Measurements from ENCODE around the gene KCNJ11.
A peak's percentile ranks its signal among the peaks of the same experiment; 100 is the strongest.

The KCNJ11 gene

DNA sequence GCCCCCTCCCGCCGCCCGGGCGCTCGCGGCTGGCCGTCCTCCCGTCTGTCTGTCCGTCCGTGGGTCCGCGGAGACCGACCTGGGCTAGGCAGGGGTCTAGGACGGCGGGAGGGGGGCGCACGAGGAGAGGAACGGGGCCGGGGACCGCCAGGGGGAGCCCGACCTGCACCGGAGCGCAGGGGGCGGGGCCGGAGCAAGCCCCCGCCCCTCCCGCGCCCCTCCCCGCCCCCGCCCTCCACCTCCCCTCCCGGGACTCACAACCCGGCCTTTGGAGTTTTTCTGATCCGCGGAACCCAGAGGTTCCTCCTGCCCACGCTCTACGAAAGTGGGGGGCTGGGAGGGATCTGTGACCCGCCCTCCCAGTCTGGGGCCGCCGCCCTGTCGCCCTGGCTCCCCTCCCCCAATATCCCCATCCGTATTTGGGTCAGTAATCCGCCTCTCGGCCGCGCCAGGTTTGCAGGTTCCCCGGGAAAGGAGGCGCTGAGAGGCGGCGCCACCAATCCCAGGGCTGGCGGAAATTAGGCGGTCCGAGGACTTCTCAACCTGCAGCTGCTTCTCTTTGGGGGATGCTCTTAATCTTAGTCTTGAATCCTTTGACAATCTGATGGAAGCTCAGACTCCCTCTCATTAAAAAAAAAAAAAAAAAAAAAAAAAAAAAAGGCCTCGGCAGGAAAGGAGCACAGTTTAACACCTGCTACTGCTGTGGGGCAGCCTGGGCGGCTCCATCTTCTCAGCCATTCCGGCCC, 925 bp upstream of the KCNJ11 start:
- peak; percentile 40 for DNase-seq

- no peak for DNase-seq
These were observed 648 bp downstream of the KCNJ11 start for GRCh38 chr11:17387811-17388210.

GRCh38 chr11:17387254-17387653, 1.2 kb downstream of the KCNJ11 start:
- no peak for DNase-seq

DNA sequence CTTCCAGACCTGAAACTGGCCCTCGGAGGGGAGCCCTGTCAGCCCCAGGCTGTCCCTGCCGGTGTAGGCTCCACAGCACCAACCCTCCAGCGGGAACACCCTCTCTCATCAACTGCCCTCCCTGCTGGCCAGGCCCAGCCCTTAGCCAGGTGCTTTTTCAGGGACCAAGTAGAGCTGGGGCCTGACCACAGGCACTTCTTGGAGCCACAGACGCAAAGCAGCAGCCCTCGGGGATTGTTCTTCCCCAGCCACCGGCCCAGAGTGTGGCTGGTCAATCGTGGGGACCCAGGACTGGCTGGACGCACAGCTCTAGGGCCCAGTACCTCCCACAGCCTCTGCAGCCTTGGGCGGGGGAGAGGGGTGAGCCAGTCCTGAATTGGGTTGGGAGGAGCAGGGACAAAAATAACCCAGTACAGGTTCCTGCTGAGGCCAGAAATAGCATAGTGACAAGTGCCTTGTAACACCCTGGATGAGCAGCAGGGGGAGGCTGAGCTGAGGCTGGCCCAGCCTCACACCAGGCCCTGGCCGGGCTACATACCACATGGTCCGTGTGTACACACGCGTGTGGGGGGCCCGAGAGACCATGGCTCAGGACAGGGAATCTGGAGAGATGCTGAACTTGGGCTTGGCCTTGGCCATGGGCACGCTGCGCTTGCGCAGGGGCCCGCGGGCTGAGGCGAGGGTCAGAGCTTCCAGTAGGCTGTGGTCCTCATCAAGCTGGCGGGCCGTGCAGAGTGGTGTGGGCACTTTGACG, 2.0 kb downstream of the KCNJ11 start:
- no peak for DNase-seq

DNA sequence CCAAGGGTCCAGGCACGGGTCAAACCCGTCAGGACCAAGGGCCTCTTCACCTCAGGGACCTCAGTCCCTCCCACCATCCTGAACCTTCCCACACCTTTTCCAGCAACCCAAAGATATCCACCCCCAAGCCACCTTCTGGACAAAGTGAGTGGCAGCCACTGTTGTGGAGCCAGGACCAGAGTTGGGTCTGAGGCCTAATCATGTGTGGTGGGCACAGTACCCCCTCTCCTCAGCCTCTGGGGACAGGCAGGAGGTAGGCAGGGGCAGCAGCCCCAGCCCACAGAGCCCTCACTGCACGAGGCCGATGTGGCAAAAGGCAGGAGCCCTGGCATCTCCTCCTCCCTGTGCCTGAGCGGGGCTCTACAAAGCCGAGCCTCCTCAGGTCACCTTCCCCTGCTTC, 2.5 kb downstream of the KCNJ11 start:
- DNase-seq = no peak

- DNase-seq = no peak
These were observed 3.0 kb downstream of the KCNJ11 start for GRCh38 chr11:17385492-17385891.

DNA sequence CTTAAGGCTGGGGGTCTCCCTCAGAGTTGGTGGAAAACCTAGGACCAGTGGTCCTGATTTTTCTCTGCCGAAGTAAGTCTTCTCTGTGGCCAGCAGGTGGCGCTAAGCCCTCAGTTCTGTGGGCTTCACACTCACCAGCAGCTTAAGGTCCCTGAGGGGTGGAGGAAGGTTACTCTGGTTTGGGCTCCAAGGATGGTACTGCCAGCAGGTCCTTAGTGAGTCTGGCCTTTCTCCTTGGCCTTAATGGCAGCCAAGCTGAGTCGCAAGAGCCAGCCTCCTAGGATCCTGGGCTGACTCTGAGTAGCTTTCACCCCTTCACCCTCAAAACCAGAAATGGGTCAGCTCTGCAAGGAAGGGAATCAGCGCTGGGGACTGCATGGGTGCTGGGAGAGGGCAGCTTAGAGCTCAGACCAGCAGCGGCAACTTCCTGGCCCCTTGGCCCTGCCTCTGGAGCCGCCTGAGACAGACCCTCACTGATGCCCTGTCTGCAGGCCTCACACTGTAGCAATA, 4.4 kb downstream of the KCNJ11 start:
- peak; percentile 8 for DNase-seq

- DNase-seq = no peak
These were observed 5.0 kb downstream of the KCNJ11 start for GRCh38 chr11:17383461-17383860.

- DNase-seq = no peak
These were observed 6.3 kb downstream of the KCNJ11 start for GRCh38 chr11:17382046-17382728.

- no peak for DNase-seq
These were observed 7.3 kb downstream of the KCNJ11 start for GRCh38 chr11:17381156-17381555.

DNA sequence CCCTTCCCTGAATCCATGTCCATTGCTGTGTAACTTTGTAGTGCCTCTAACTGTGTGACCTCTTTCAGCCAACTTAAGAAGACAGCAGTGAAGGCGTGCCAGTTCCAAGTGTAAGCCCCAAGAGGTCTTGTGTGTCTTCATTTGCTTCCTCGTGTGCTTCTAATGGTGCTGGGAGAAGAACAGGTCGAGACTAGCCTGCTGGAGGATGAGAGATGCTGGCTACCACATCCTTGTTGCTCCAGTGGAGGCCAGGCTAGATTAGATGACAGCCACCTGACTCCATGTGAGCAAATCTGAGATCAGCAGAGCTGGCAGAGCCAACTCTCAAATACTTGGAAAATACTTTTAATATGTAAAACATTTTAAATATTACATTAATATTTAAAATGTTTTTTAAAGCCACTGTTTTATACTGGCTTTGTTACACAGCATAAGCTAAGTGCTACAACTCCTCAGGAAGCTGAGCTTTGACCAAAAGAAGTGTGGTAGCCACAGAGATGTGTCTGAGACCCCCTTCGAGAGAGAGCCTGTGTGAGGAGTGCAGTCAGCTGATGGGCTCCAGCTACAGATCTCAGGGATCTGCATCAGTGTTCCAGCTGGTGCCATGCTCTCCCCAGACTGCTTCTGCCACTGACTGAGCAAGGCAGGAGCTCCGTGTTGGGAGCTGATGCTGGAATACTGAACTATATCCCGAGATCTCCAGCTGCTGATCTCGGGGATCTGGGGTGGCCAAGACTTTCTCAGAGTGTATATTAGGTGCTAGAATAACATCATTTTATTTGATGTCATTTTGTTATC, 8.9 kb downstream of the KCNJ11 start:
- DNase-seq = no peak

- DNase-seq = no peak
These were observed 9.8 kb downstream of the KCNJ11 start for GRCh38 chr11:17378655-17379054.

GRCh38 chr11:17376493-17376892, 12.0 kb downstream of the KCNJ11 start:
- DNase-seq = no peak

DNA sequence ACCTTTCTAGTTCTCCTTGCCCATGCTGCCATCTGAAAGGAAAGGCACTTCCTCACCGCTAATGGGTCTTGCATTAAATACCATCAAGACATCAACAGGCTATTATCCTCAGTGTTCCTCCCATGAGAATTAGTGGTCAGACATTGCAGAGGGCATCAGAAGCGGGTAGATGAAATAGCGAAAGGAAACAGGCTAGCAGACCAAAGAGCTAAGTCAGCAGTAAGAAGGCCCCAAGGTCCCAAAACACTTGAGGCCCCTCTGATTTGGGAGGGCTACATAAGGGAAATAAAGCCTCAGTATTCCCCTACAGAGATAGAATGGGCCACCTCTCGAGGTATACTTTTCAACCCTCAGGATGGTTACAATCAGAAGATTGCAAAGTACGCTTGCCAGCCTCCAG, 12.9 kb downstream of the KCNJ11 start:
- no peak for DNase-seq

- DNase-seq = no peak
These were observed 16.8 kb downstream of the KCNJ11 start for GRCh38 chr11:17371614-17372013.

DNA sequence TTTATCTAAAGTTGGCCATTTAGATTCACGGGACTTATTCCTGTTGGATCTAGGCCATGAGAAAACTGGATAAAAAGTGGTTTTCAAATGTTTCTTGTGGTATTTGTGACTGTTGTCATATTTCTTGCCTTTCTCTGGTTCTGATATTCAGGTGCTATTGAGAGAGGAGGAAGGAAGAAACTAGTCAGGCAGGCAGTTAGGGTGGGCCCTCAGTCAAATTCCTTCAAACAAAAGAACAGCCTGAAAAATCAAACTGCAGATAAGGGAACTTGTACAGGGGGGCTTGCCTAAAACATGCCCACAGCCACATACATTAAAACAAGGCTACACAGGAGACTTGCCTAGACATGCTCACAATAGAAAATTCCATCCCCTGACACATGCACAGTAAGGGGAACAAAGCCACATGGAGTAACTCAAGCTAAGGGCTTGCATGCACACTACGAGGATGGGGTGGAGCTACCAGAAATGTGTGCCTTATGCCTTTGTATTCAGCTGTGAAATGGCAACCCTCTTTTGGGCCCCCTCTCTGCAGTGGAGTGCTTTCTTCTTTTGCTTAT, 18.7 kb downstream of the KCNJ11 start:
- DNase-seq = no peak

DNA sequence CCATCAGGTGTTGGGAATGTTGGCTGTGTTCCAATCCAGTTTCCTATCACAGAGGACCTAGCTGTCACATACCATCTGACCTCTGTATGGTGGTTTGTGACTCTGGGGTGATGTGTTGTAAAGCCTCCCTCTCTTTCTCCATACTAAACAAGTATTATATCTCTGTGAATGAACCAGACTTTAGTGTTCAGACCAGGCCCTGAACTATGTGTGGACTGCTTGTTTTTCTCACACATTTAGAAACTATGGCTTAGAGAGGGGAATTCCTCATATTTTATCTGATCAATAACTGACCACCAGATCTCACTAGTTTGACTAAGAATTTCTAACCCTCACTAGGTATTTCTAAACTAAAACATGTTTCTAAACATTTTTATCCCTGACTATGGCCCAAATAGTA, 19.4 kb downstream of the KCNJ11 start:
- DNase-seq = no peak

DNA sequence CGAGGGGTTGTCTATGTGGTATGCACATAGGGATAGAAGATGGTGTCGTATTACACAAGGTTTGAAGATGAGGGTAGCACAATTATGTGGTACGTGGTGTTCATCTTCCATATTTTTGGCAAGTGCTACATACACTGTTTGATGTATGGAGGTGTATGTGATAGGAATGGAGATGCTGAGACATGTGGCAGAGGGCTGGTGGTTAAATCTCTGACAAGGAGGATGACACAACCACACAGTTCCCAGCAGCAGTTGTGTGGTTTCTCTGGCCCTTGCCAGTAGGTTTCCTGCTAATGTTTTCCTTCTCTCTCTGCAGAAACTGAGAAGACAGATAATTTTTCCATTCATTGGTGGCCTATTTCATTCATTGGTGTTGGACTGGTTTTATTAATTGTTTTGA, 19.9 kb downstream of the KCNJ11 start:
- DNase-seq = no peak

DNA sequence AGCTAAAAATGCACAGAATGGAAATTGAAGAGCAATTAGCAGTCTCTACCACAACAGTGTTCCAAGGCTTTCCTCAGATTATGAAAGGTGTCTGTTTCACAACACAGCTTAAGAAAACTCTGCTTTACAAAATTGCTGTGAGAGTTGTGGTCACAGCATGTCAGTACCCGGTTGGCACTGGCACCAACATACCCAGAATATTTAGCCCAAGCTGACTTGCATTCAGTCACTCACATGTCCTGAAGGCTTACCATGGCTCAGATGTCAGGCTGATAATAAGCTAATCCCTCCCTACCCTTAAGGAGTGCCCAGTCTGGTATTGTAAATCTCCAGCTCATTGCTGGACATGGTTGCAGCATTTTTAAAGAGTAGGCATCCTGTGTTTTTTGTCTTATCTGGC, 22.0 kb downstream of the KCNJ11 start:
- DNase-seq = no peak

DNA sequence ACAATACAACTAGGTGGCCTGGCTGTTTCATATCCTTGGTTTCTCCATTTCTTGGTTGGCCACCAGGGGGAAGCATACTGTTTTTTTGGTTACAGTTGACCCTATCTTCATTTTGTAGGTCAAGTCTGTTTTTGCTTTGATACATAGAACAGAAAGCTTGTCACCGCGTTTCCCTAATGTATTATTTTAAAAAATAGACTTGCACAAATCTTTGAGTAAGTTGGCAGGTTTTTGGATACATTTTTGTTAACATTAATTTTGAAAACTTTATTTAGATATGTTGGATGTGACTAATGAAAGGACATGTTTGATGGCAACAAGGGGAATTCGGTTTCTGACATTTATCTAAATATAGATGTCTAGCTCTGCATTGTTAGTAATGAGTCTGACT, 33.9 kb downstream of the KCNJ11 start:
- no peak for DNase-seq

DNA sequence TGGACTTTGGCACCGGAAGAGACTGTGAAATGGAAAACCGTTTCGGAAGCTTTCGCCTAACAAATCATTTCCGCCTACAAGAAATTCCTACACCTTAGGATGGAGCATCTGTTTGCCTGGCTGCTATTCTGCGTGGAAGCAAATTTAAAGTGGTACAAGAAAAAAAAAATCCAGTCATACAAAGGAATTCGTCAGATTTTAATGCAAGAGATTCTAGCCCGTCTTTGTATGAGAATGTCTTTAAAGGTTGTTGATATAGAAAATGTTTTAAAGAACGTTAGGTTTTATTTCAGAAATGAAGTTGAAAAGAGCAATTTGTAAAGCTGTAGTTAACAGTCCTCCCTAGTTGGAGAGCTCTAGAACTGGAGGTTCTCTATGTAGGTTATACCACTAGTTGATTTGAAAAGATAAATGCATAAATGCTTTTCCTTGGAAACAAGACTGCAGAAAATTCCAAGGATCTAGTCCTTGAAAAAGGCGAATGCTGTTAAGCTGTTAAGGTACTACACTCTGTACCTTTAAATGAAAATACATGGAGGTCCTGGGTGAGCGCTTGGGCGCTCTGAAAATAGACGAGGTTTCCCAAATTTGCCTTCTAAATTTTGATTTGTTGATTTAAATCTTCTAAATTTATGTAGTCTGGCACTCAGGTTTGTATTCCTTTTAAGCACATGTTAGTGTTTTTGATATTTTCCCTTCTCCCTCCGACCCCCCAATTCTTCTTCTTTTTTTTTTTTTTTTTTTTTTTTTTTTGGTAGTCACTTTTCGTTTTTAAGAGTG, 34.4 kb downstream of the KCNJ11 start:
- DNase-seq = no peak
